Right ventricle myocardium superior (tissue), 1 donor: Measurements from ENCODE around the gene KCNK7. TPM values are rescaled to one million over a fixed set of nuclear protein-coding genes. Genes with fewer than 3 reads are reported as not detected.
"Not testable (repeated sequence)": the region's sequence is repeated elsewhere in the genome, so short reads cannot be mapped to it uniquely, and the experiment has no call there.

Source experiments
- ATAC-seq: fragments of 200-7000 bp; cut with Tn5 transposase; one replicate; pipeline ENCODE4 v1.9.1; 2020; ENCODE audit warnings: mild to moderate bottlenecking; ENCODE audit not compliant: poor library complexity
- DNase-seq: peaks from one replicate; pipeline ENCODE4 v3.0.0-alpha.2; 2020
- intact Hi-C: fragments of 100-400 bp; cut with DNase I; formaldehyde crosslinking; loops from one replicate; pipeline ENCODE4 v1.11.2; 2022
- long read RNA-seq: library from polyadenylated mRNA; unstranded; transcript quantifications from one replicate; pipeline ENCODE4 v2.0.0, GENCODE V29; 2021
- total RNA-seq: library from RNA; stranded (reverse); fragmentation: NEBNext Ultra II Directional; extraction: Animal tissue kit (Norgen Biotek cat#: 25700); gene quantifications from one replicate; pipeline ENCODE4 v1.2.1, GENCODE V29; 2021
- donor health status: DM: no; HTN: yes; CAD: no; lungs with severe emphysema.

KCNK7 gene, protein sequence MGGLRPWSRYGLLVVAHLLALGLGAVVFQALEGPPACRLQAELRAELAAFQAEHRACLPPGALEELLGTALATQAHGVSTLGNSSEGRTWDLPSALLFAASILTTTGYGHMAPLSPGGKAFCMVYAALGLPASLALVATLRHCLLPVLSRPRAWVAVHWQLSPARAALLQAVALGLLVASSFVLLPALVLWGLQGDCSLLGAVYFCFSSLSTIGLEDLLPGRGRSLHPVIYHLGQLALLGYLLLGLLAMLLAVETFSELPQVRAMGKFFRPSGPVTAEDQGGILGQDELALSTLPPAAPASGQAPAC
- 0.81 TPM for total RNA-seq
- long read RNA-seq, partial matches to known transcripts = 0 of 1 reads
- long read RNA-seq, other reads (novel, unspliced or antisense) = 1 of 1 reads

DNA sequence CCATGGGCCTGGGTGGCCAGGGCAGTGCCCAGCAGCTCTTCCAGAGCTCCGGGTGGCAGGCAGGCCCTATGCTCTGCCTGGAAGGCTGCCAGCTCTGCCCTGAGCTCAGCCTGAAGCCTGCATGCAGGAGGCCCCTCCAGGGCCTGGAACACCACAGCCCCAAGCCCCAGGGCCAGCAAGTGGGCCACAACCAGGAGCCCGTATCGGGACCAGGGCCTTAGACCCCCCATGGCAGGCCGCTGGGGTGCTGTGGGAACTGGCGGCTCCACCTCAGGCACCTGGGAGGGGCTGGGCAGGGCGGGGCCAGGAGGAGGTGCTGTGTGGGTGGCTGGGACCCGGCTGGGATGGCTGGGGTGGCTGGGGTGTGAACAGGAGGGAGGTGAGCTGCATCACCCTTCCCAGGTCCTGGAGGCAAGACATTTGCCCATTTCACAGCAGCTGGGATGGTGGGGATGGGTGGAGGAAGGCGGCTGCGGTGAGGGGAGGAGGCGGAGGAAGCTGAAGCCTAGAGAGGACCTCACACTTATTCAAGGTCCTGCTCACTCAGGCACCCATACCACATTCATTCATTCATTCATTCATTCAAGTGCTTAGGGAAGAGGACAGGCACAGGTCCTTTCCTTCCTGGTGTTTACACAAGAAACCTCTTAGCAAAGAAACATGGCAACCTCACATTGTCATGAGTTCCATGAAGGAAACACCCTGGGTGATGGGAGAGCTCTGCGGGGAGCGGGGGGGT, at the start of gene KCNK7:
Gene KCNK7 (minus strand): TSS at position 258 of the 739 bp plus-strand sequence. CDS start 28 bp downstream, at position 230.
- intact Hi-C loops = no loop called here
- ATAC-seq (no peak), DNase-seq (no peak)

DNA sequence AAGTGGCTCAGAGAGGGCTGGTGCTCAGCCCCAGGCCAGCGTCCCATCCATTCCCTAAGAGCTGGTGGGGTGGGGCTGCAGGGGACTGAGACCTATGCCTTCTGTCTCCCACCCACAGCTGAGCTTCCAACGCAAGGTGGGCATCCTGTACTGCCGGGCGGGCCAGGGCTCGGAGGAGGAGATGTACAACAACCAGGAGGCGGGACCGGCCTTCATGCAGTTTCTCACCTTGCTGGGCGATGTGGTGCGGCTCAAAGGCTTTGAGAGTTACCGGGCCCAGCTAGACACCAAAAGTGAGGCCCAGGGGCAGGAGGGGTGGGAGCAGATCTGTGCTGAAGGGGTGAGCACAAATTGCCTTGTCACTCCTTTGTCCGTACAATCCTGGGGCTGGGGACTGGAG, 49.2 kb upstream of the KCNK7 start:
- no peak for DNase-seq
- no peak for ATAC-seq
- intact Hi-C loops = no loop called here

DNA sequence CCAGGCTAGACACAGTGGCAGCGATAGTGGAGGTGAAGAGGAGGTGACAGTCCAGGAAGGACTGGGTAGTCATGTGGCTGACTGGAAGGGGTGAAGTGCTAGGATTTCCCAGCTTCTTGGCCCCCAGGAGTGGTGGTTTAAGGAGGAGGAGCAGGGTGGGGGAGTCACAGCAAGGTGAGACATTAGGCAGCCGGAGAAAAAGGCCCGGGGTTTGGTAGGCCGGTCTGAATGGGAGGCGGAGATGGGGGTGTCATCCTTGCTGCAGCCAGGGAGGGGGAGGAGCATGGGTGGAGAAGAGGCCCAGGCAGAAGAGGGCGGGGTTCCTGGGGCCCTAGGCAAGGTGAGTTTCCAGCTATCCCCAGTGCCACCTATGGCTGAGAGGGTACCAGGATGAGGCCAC, 48.4 kb upstream of the KCNK7 start:
- DNase-seq (no peak), ATAC-seq (no peak)
- intact Hi-C loops = no loop called here

DNA sequence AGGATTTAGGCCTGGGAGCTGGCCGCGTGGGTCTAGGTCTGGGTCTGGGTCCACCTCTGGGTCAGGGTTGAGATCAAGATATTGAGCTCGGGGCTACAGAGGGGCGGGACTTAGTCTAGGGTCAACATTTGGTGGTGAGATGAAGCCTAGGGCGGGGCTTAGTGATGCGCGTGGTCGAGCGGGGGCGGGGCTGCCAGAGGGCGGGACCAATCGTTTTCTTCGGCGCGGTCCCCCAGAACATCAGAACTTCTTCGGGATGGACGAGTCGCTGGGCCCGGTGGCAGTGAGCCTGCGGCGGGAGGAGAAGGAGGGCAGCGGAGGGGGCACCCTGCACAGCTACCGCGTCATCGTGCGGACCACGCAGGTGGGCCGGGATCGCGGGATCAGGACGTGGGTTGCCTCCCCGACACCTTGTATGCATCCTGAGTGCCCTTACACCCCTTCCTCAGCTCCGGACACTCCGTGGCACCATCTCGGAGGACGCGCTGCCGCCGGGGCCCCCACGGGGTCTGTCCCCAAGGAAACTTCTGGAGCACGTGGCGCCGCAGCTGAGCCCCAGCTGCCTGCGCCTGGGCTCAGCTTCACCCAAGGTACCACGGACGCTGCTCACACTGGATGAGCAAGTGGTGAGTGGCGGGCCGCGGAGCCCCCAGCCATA, 46.5 kb upstream of the KCNK7 start:
- DNase-seq (no peak), ATAC-seq (no peak)
- intact Hi-C loops = no loop called here

DNA sequence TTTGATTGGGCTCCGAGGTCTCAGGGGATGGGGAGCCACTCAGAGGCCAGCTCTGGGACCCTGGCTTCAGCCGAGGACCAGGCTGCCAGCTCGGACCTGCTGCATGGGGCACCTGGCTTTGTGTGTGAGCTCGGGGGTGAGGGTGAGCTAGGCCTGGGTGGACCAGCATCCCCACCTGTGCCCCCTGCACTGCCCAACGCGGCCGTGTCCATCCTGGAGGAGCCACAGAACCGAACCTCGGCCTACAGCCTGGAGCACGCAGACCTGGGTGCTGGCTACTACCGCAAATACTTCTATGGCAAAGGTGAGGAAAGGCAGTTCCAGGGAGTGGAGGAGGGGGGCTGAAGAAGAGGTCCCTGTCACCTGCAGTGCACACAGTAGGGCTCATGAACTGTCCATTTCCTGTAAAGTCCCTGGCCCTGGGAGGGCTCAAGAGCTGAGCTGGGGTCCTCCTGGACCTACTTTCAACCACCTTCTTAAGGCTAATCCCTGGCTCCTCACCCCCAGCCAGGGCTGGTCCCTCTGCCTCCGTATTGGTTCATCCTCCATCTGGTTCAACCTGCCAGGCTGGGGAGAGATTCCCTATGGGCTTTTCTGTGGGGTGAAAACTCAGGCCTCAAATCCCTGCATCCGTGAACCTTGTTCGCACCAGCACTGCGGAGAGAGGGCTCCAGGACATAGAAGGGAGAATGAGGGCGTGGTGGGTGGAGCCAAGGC, 45.9 kb upstream of the KCNK7 start:
- no peak for ATAC-seq
- intact Hi-C loops = no loop called here
- DNase-seq = no peak

DNA sequence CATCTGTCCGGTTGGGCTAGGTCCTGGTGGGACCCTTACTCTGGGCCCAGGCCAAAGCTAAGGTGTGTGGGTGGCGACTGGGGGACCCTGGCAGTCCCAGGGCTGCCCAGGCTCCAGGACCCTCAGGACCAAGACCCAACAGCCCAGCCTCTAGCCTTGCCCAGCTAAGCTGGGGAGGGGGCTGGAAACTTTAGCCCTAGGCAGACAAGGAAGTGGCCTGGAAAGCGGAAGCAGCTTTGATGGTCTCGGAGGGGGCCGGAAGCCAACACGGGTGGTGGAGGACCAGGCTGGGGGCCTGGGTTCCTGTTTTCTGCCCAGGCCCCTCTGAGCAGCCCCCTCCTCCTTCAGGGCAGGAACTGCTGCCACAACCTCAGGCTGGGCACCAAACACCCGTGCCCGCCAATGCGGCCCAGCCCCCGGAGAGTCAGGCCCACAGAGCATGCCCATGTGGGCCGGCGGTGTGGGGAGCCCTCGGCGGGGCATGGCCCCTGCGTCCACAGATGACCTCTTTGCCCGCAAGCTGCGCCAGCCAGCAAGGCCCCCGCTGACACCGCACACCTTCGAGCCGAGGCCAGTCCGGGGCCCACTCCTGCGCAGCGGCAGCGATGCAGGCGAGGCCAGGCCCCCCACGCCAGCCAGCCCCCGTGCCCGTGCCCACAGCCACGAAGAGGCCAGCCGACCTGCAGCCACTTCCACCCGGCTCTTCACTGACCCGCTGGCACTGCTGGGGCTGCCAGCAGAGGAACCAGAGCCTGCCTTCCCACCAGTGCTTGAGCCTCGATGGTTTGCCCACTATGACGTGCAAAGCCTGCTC, 45.1 kb upstream of the KCNK7 start:
- ATAC-seq (peak; percentile 6), DNase-seq (peak; percentile 81)
- intact Hi-C loops = no loop called here

DNA sequence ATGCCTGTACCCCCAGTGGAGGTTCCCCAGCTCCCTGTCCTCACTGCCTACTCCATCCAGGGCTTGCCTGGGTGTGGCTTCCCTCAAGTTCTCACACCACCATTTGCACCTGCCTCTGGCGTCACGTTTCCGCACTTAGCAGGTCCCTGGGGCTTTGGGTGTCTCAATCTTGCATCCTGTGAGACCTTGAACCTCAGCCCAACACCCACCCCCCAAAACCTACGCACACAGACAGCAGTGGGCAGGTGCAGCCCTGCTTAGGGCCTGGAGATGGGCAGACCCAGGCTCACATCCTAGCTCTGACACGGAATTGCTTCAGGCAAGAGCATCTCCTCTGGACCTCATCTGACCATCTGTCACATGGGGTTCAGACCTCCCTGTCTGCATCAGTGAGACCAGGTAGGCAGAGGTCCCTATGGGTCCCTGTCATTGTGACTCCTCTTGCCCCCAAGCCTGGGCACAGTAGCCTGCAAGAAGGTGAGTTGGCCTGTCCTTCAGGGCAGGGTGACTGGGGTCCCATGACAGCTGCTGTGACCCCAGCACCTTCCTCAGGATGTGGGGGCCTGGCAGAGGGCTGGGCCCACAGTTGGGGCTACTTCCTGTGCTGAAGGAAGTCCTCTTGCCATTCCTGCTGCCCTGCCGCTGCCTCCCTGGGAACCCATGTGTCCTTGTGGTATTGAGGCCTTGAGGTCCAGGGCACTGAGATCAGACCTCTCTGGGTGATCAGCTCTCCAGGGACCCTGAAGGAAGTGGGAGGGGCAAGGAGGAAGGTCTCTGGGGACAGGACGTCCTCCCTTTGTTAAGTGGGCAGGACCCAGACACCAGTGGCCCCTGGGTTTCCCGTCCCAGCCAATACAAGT, 44.3 kb upstream of the KCNK7 start:
- intact Hi-C loops = loop anchor here (10.0 kb wide), 1 partner anchor 65 kb away; no protein-coding TSS in a partner anchor
- ATAC-seq (peak; percentile 1), DNase-seq (peak; percentile 61)

DNA sequence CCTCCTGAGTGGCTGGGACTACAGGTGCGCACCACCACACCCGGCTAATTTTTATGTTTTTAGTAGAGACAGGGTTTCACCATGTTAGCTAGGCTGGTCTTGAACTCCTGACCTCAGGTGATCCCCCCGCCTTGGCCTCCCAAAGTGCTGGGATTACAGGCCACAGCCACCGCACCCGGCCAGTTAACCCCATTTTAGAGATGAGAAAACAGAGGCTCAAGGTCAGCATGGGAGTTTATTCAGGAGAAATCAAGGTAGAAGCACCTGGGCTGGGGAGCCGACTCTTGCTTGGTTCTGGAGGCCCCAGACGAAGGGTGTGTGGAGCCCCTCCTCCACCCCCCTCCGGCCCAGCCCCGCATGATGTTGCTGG, 43.6 kb upstream of the KCNK7 start:
- intact Hi-C loops = loop anchor here (10.0 kb wide), 1 partner anchor 66 kb away; no protein-coding TSS in a partner anchor
- ATAC-seq = not testable (repeated sequence)

DNA sequence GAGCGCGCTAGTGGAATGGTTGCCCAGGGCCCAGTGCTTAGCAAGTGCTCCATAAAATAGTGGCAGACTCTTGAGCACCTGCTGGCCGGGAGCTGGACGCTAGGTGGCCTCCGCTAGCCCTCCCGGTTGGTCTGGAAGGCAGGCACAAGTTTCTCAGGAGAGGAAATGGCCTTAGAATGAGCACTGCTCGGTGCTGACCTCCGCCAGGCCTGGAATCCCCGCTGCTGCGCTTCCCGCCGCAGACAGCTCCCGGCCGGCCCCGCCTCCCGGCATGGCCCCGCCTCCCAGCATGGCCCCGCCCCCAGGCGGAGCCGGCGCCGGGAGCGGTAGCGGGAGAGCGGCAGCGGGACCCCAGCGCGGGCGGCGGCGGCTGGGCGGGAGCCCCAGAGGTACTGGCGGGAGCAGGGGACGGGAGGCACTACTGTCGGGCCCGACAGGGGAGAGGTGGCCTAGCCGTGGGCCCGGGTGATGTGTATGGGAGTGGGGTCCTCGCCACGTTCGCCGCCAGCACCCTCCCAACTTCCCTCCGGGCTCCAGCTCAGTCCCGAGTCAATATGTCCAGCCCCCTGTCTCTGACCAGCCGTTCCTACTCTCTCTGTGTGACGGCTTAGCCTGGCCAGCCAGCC, 42.3 kb upstream of the KCNK7 start, which contains the start of gene SIPA1:
Gene SIPA1 (plus strand): TSS at position 308 of the 626 bp plus-strand sequence. CDS start 2,821 bp downstream, outside the sequence.
- intact Hi-C loops = loop anchor here (10.0 kb wide), 1 partner anchor 67 kb away; no protein-coding TSS in a partner anchor

More for the DNA sequence above, 43.6 kb upstream of the KCNK7 start:
- DNase-seq = not testable (repeated sequence)

DNA sequence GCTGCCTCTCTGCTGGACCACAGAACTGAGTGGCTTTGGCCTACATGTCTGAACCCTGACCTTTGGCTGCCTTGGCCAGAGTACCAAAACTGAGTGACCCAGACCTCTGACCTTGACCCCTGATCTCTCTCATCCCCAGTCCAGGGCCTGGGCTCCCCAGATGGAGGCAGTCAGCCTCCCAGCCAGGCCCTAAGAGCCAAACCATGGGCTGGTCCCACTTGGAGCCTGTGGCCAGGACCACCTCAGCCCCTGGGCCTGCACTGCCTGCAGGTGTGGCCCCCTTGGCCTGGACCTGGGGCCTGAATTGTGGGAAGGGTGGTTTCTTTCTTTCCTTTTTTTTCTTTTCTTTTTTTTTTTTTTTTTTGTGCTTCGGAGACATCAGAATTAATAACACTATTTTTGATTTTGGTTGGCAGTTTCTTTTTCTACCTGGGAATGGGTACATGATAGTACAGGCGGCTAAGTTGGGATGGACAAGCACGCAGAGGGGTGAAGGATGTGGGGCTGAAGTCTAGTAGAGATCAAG, 41.5 kb upstream of the KCNK7 start:
- DNase-seq (no peak), ATAC-seq (no peak)
- intact Hi-C loops = loop anchor here (10.0 kb wide), 1 partner anchor 68 kb away; no protein-coding TSS in a partner anchor

More for the DNA sequence above, 42.3 kb upstream of the KCNK7 start, which contains the start of gene SIPA1:
- ATAC-seq (peak; percentile 92), DNase-seq (peak; percentile 84)

DNA sequence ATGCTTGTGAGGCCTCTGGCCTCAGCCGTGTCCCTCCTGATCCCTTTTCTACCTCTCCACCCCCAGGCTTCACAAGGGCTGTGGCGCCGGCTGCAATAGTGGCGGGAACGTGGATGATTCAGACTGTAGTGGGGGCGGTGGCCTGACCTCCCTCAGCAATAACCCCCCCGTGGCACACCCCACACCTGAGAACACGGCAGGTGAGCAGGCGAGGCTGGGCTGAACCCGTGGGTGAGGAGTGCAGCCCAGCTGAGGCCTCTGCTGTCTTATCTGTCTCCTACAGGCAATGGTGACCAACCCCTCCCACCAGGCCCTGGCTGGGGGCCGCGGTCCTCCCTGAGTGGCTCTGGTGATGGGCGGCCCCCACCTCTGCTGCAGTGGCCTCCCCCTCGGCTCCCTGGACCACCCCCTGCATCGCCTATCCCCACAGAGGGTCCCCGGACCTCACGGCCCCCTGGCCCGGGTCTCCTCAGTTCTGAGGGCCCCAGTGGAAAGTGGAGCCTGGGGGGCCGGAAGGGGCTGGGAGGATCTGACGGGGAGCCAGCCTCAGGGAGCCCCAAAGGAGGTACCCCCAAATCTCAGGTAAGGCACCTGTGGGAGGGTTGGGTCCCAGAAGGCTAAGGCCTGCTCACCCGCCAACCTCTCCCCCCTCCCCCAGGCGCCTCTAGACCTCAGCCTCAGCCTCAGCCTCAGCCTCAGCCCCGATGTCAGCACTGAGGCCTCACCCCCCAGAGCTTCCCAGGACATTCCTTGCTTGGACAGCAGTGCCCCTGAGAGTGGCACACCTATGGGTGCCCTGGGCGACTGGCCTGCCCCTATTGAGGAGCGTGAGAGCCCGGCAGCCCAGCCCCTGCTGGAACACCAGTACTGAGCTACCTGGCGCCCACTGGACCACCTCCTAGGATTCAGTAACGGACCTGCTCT, 40.8 kb upstream of the KCNK7 start:
- ATAC-seq (no peak), DNase-seq (no peak)
- intact Hi-C loops = loop anchor here (10.0 kb wide), 1 partner anchor 68 kb away; no protein-coding TSS in a partner anchor

DNA sequence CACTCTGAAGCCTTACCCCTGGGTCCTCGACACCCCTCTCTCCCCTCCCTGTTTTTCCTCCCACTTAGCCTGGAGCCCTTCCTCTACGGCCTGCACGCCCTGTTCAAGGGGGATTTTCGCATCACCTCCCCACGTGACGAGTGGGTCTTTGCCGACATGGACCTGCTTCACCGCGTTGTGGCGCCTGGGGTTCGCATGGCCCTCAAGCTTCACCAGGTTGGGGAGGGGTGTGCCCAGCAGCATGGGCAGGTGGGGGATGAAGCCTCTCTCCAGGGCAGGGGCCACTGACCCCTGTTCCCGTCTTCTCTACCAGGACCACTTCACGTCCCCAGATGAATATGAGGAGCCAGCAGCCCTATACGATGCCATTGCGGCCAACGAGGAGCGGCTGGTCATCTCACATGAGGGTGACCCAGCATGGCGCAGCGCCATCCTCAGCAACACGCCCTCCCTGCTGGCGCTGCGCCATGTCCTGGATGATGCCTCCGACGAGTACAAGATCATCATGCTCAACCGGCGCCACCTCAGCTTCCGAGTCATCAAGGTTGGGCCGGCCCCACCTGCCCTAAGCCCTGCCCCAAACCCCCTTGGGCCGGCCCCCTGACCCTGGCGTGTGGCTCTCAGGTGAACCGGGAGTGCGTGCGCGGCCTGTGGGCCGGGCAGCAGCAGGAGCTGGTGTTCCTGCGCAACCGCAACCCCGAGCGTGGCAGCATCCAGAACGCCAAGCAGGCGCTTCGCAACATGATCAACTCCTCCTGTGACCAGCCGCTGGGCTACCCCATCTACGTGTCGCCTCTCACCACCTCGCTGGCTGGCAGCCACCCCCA, 39.5 kb upstream of the KCNK7 start:
- intact Hi-C loops = loop anchor here (10.0 kb wide), 1 partner anchor 70 kb away; no protein-coding TSS in a partner anchor
- DNase-seq = no peak
- no peak for ATAC-seq

DNA sequence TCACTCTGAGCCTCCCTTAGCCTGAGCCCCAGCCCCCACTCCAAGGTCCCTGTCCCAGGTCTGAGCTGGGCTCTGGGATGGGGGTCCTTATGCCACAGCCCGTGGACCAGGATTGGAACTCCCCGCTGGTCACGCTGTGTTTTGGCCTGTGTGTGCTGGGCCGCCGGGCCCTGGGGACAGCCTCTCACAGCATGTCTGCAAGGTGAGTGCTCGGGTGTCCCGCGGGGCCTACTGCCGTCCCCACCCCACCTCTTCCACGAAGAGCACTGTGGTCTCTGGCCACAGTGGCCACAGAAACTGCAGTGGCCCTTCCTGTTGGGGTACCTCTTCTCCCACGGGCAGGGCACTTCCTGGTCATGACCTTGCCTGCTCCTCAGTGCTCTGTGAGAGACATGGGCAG, 38.8 kb upstream of the KCNK7 start:
- no peak for ATAC-seq
- intact Hi-C loops = loop anchor here (10.0 kb wide), 1 partner anchor 70 kb away; no protein-coding TSS in a partner anchor

DNA sequence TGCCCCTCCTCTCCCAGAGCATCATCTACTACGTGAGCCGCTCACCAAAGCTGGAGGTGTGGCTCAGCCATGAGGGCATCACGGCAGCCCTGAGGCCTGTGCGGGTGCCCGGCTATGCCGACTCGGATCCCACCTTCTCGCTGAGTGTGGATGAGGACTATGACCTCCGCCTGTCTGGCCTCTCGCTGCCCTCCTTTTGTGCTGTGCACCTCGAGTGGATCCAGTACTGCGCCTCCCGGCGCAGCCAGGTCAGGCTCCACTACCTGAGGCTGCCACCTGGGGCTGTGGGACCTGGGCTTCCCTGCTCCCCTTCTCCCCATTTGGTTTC, 38.5 kb upstream of the KCNK7 start:
- no peak for ATAC-seq
- DNase-seq = no peak
- intact Hi-C loops = loop anchor here (10.0 kb wide), 1 partner anchor 71 kb away; no protein-coding TSS in a partner anchor

More for the DNA sequence above, 38.8 kb upstream of the KCNK7 start:
- DNase-seq = no peak
